GM19324 (cell line): ENCODE data around the gene VAMP4.

Experiments
- ATAC-seq: cut with Tn5 transposase; IDR thresholded peaks from one replicate; pipeline ENCODE4 v1.9.1; 2021; ENCODE audit warnings: mild to moderate bottlenecking, moderate library complexity; ENCODE audit not compliant: unreplicated experiment, low FRiP score

The VAMP4 gene

DNA sequence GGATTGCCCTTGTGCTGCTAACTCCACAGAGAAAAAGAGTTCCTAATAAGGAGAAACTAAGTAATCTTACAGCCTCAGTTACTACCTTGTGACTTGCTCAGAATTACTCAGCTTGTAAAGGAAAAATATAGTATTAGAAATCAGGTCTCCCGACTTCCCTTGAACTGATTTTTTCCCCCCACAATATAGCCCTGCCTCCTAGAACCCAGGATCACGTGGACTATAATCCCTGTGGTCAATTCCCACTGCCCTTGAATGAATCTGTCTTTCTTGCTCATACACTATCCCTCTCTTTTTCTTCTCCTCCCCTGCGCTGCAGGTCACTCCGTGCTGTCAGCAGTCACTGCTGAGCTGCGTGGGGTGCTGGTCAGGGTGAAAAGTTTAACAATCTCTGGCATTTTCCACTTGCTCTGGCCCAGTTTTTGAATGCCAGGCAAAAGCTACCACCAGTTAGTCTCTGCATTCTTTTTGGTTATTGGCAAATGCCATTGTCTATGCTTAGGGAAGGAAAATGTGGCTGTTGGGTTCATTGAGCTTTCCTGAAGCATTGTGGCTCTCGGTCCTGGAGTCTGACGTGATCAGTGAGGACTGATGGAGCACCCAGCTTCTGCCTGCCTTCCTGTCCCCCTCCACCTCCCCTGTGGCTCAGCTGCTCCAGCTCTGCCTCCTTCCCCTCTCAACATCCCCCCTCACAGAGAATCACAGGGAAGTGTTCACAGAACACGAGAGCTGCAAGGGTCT lies 87.5 kb downstream of the VAMP4 start:
- ATAC-seq: no peak

DNA sequence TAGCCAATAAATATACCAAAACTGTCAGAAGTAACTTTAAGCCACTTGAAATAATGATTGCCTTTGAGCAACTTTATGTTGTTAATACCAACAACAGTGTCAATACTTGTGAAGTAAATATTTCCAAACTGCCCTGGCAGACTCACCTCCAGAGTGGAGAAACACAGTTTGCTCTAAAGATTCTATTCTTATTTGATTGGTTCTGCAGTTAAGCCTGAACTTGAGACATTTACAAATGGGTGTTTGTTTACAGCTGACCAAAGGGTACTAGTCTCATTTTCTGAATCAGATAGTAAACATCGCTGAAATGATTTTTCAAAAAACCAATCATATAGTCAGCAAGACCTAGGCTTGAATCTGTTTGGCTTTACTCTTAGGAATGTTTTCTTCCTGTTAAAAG lies 88.1 kb downstream of the VAMP4 start:
- no peak for ATAC-seq

DNA sequence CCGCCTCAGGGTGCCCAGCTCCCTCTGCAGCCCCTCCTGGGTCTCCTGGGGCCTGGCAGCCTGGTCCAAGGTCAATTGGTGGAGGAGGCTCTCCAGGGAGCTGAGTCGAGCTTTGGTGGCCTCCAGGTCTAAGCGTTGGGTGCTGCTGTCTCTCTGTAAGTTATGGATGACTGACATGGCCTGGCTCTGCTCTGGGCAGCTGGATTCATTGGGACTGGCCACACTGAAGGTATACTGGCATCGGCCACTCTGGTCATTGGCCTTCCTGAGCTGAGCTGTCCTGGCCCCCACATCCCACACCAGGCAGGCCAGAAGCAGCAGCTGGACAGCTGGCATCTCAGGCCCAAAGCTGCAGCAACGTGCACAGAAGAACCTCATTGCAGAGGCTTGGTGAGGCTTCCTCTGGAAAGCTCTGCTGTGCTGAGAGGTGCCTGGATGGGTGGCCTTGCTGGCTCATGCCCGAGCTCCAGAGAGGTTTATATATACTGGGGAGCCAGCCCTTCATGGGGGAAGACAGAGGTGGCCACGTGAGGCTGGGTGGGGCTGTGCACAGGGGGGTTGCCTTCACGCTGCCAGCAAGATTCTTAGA lies 89.5 kb downstream of the VAMP4 start, which contains the start of gene MYOC:
MYOC (minus strand) TSS at position 455 of the 589 bp plus-strand sequence; CDS start at position 378, 77 bp downstream.
- ATAC-seq: no peak
